NK-92 (cell line): Measurements from ENCODE around the gene DCK.
"Not testable (repeated sequence)": the region's sequence is repeated elsewhere in the genome, so short reads cannot be mapped to it uniquely, and the experiment has no call there.

Source experiments
- DNase-seq: peaks from one replicate; lab custom pipeline; 2025; ENCODE audit not compliant: unreplicated experiment; lab: John Stamatoyannopoulos, UW

Gene DCK

GRCh38 chr4:70999639-71000038, 6.2 kb downstream of the DCK start:
- not testable (repeated sequence) for DNase-seq

- DNase-seq = not testable (repeated sequence)
These were observed 7.9 kb downstream of the DCK start for GRCh38 chr4:71001363-71001762.

- DNase-seq = no peak
These were observed 10.9 kb downstream of the DCK start for GRCh38 chr4:71004281-71004851.

- DNase-seq = not testable (repeated sequence)
These were observed 11.6 kb downstream of the DCK start for GRCh38 chr4:71005025-71005424.

GRCh38 chr4:71006203-71006907, 12.9 kb downstream of the DCK start:
- DNase-seq = no peak

GRCh38 chr4:71008196-71008595, 14.7 kb downstream of the DCK start:
- no peak for DNase-seq

GRCh38 chr4:71009086-71009485, 15.6 kb downstream of the DCK start:
- no peak for DNase-seq

GRCh38 chr4:71009890-71010588, 16.6 kb downstream of the DCK start:
- no peak for DNase-seq

- no peak for DNase-seq
These were observed 18.0 kb downstream of the DCK start for GRCh38 chr4:71011451-71011850.

GRCh38 chr4:71017391-71017790, 23.9 kb downstream of the DCK start:
- DNase-seq = not testable (repeated sequence)

- no peak for DNase-seq
These were observed 27.2 kb downstream of the DCK start for GRCh38 chr4:71020611-71021010.

GRCh38 chr4:71025654-71026053, 32.2 kb downstream of the DCK start:
- DNase-seq = no peak

GRCh38 chr4:71026086-71026485, 32.6 kb downstream of the DCK start:
- DNase-seq = no peak

- no peak for DNase-seq
These were observed 34.2 kb downstream of the DCK start for GRCh38 chr4:71027611-71028010.

GRCh38 chr4:71029504-71029903, 36.1 kb downstream of the DCK start:
- DNase-seq = no peak

- DNase-seq = not testable (repeated sequence)
These were observed 38.7 kb downstream of the DCK start for GRCh38 chr4:71032106-71032505.

GRCh38 chr4:71045256-71045655, 51.8 kb downstream of the DCK start:
- no peak for DNase-seq

- no peak for DNase-seq
These were observed 55.9 kb downstream of the DCK start for GRCh38 chr4:71049395-71049794.

GRCh38 chr4:71050809-71051208, 57.4 kb downstream of the DCK start:
- no peak for DNase-seq

GRCh38 chr4:71052034-71052433, 58.6 kb downstream of the DCK start:
- no peak for DNase-seq

- DNase-seq = no peak
These were observed 59.3 kb downstream of the DCK start for GRCh38 chr4:71052716-71053115.

GRCh38 chr4:71053613-71054012, 60.2 kb downstream of the DCK start:
- not testable (repeated sequence) for DNase-seq
